NCI-H2107 (cell line): Measurements from ENCODE around the gene SLC38A10.

Source experiments
- DNase-seq: peaks from one replicate; lab custom pipeline; 2025; lab: John Stamatoyannopoulos, UW

SLC38A10 gene

GRCh38 chr17:81241648-81242420 is 53.3 kb downstream of the SLC38A10 start:
- no peak for DNase-seq

DNA sequence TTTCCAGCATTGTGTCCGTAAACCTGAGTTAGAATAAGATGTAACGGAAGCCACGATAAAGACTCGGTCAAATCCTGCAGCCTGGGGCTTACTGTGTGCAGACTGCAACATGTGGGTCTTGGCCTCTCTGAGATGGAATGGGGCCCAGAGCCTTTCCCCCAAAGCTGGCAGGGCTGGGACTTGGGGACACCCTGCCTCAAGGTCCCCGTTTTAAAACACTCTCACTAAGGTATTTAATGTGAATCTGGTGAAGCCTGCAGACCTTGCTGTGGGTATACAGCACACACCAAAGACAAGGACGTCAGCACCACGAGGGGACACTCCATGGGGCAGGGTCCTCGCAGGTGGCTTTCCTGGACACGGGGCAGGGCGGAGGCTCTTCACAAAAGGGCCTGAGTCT is 53.9 kb downstream of the SLC38A10 start:
- no peak for DNase-seq

- no peak for DNase-seq
Observed at GRCh38 chr17:81240761-81241160, 54.3 kb downstream of the SLC38A10 start.

DNA sequence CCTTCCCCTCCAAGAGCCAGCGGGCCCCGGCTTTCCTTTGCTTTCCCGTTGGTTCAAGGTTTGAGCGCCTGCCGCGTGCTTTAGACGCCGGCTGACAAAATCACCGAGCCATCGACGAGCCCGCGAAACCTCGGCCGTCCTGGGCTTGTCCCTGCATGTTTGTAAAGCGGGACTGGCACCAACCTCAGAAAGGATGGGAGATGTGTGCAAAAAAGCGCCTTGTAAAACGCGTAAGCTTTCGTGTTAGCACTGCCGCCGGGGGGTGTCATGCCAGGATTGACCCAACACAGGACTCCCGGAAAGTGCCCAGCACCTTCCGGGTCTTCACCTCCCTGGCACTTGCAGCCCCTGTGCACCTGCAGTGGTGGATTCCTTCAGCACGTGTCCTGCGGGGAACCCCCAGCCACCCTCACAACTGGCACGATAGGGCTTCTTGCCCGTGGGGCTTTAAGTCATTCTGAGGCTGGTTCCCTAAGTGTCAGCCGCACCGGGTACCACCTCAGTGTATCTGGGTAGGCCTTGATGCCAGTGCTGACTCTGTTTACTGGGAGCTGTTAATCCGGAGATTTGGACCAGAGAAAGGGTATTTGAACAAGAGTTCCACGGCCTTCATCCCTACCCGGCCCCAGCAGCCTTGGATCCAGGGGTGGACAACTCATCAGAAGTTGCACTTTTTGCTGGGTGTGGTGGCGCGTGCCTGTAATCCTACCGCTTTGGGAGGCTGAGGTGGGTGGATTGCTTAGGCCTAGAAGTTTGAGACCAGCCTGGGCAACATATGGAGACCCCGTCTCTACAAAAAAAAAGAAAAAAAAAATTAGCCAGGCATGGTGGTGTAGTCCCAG is 55.2 kb downstream of the SLC38A10 start:
- DNase-seq: no peak

DNA sequence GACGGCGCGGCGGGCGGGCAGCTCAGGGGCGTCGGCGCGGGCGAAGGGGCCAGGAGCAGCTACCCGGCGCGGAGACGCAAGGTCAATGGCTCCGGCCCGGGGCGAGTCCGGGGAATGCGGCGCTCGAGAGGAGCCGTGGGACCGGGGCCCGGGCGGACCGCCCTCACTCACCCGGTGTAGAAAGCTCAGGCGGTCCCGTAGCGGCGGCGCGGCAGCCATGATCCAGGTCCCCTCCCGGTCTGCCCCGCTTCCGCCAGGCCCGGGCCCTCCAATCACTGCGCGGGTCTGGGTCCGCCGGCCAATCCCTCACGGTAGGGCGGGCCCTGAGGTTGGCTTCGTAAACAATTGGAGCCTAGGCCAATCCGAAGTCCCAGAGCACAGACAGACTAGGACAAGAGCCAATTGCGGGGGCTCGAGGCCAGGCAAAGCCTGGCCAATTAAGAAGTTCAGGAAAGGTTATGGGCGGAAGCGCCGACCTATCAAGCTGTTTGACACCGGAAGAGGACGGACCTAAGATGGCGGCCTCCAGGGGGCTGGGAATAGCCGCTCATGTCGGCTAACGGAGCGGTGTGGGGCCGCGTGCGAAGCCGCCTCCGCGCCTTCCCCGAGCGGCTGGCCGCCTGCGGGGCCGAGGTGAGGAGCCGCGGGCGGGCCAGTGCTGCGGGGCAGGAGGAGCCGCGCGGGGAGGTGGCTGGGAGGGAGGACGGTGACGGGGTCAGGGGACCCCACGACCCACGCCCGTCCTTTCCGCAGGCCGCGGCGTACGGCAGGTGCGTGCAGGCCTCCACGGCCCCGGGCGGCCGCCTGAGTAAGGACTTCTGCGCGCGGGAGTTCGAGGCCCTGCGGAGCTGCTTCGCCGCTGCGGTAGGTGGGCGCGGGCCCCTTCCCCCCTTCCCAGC is 56.0 kb downstream of the SLC38A10 start, which contains the start of the genes NDUFAF8 and TEPSIN:
Gene NDUFAF8 (plus strand): TSS at position 504 of the 899 bp plus-strand sequence. CDS start 46 bp downstream, at position 550.
Gene TEPSIN (minus strand): TSS at position 241 of the 899 bp plus-strand sequence. CDS start 22 bp downstream, at position 219.
- peak; percentile 98 for DNase-seq

DNA sequence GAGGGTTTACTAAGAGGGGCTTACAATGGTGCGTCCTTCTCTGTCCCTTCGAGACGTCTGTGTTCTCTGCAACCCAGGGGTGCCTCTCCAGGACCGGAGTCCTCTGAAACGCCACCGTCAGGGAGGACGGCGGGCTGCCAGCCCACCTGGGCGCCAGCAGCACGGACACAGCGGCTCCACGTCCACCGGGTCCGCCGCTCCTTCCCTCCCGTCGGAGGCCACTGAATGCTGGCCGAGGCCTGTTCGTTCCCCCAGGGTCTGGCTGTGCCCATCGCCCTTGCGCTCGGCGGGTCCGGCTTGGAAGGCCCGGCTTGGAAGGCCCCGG is 56.7 kb downstream of the SLC38A10 start:
- no peak for DNase-seq

GRCh38 chr17:81237591-81238489 is 57.3 kb downstream of the SLC38A10 start:
- DNase-seq: no peak

GRCh38 chr17:81236784-81237183 is 58.3 kb downstream of the SLC38A10 start:
- no peak for DNase-seq

GRCh38 chr17:81235822-81236740 is 59.0 kb downstream of the SLC38A10 start:
- no peak for DNase-seq

DNA sequence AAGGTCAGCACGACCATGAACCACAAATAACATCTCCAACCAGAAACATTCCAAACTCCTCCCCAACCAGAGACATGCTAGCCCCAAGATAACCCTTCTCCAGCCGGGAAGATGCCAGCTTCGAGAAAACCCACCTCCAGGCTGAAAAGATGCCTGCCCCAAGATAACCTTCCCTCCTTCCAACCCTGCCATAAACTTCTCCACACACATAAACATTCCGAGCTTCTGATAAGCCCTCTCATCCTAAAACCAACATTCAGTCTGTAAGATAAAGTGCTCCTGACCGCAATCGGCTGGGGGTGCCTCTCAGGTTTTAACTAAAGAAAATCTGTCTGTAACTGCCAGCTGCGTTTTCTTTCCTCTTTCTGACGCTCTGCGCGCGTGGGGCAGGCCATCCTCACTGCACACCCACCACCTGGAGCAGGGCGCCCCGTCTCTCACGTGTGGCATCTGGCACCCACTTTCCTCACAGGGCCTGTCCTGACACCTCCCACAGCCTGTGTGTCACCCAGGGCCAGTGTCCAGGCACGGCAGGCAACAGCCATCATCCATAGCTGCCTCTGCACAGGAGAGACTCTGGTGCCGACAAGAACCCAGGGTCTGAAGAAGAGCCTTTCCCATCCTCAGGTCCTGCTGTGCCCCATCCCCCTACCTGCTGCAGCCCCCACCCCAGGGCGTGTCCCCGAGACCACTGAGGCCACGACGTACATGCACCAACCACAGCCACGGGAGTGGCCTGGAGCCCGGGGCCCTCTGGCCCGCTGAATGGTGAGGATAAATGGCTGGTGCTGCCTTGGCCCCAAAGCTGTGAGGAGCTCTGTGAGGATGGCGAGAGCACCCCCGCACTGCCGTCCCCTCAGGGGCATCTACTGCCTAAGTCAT is 59.9 kb downstream of the SLC38A10 start:
- no peak for DNase-seq

- no peak for DNase-seq
Observed at GRCh38 chr17:81234506-81234855, 60.6 kb downstream of the SLC38A10 start.

GRCh38 chr17:81233811-81234505 is 61.1 kb downstream of the SLC38A10 start:
- DNase-seq: no peak

DNA sequence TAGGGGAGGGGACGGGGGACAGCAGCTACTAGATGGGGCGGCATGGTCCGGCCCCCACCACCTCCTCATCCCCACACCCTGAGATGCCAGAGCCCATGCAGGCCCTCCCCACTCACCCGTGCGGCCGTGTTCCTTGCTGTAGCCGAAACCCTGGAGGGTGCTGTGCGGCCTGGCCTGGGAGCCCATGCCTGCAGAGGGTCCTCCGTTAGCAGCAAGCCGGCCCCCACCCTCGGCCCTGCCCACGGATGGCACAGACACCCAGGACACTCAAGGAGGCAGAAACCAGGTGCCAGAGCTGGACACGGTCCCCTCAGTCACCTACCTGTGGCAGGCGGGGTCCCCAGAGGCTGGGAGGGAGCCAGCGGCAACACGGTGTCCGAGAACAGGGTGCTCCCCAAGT is 61.8 kb downstream of the SLC38A10 start:
- DNase-seq: no peak

DNA sequence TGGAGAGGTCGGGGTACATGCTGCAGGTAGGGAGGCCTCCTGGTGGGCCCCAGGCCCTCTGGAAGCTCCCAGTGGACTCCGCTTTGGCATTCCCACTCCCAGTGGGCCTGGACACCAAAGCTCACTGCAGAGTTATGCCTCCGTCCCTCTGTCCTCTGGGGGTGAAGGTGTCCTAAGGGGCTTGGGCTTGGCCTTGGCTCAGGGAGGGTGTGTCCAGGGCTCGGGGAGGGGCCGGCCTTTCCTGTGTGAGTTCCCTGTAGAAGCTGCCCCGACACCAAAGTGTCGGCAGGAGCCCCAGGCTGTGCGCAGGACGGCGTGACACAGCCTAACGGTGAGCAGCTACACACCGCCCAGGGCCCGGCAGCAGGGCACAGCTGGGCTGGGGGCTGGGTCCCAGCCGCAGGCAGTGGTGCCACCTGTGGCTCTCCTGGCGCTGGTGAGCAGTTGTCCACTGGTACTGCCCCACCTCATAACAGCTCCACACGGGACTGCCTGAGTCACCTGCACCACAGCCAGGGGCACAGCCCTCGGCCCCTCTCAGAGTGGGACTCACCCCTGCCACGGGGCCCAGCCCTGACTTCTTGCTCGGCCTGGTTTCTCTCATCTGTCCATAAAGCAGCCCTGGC is 62.4 kb downstream of the SLC38A10 start:
- no peak for DNase-seq

DNA sequence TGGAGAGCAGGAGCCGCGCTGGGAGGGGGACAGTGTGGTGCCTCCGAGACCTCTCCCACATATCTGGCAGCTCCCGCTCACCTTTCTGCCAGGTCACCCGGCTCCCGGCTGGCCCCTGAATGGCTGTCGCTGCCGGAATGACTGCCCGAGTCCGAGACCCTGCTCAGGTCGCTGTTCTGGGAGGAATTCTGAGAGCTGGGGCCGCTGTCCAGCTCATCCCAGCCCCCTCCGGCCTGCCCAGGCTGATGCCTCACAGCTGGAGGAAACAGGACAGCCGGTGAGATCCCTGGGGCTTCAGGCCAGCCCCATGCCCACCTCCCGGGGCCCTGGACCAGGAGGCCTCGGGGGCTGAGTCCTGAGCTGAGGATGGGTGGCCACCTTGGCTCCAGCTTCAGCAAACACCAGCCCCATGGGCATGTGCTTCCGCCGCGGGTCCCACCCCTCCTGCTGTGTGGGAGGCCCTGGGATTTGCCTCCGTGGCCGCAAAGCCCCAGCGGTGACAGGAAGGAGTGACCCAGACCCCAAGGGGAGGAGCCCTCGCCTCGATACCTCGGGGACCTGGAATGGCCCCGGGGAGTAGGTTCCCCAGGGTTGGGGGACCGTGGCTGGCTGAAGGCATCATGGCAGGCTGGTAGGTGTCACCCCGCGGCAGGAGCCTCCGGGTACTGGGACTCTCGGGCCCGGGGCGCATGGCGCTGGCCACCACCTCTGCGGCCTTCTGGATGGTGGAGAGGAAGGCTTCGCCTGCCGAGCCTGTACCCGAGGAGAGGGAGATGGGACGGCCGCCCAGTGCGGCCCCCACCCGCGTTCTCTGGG is 63.1 kb downstream of the SLC38A10 start:
- DNase-seq: no peak

DNA sequence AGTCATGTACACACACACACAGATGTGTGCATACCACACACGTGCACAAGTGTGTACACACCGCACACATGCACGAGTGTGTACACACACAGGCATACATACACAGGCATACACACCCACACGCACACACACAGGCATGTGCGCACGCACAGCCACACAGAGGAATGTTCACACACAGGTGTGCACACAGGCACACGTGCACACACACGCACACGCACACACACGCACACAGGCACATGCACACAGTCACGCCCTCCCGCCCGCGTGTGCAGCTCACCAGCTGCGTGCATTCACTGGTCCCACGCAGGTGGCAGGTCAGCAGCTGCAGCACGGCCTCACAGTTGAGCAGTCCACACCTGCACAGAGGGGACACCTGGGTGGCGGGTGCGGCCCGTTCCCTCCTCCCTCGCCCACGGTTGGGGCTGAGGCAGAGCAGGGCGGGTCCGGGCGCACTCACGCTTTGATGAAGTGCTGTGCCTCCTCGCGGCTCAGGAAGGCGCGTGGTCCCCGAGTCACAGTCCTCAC is 63.9 kb downstream of the SLC38A10 start:
- DNase-seq: no peak
